H1 (cell line): ENCODE measurements around the gene SMIM29. TPM values are rescaled to one million over a fixed set of nuclear protein-coding genes. Genes with fewer than 3 reads are reported as not detected.

Source experiments
- CTCF ChIA-PET: fragments of 300-600 bp; sonication (Branson Sonifier 250); formaldehyde crosslinking; loops from one replicate; lab custom pipeline; 2021; ENCODE audit not compliant: partially characterized antibody; lab: Charles Lee
- POLR2A ChIA-PET: fragments of 300-600 bp; sonication (Branson Sonifier 250); formaldehyde crosslinking; loops from one replicate; lab custom pipeline; 2021; ENCODE audit warnings: inconsistent platforms; ENCODE audit not compliant: partially characterized antibody; lab: Charles Lee
- DNase-seq, 2 experiments: peaks; one replicate each; pipeline versions ENCODE4 v3.0.0 to v3.0.0-alpha.2; 2010 to 2022; ENCODE audit warnings: low spot score in 2 of 2, low read depth in 1 of 2, mixed read lengths in 1 of 2
- FAIRE-seq: peaks from 2 replicates; lab custom pipeline; 2011; peaks lifted over from hg19 to GRCh38; lab: Jason Lieb, UNC
- H2AFZ ChIP-seq: 2 replicates; pipeline ENCODE4 v1.8.1; 2012; ENCODE audit warnings: low read length, inconsistent platforms
- H2AK5ac ChIP-seq: 2 replicates; pipeline ENCODE4 v1.6.1; 2013; ENCODE audit warnings: low read depth, low read length
- H2BK120ac ChIP-seq: replicated peaks from 2 replicates; pipeline ENCODE3; 2013; ENCODE audit warnings: low read depth, low read length, inconsistent platforms
- H2BK12ac ChIP-seq: 2 replicates; pipeline ENCODE4 v1.6.1; 2013; ENCODE audit warnings: low read depth, low read length
- H2BK15ac ChIP-seq: 2 replicates; pipeline ENCODE4 v1.6.1; 2013; ENCODE audit warnings: low read length
- H2BK20ac ChIP-seq: 2 replicates; pipeline ENCODE4 v1.6.1; 2013; ENCODE audit warnings: low read length
- H2BK5ac ChIP-seq: 2 replicates; pipeline ENCODE4 v1.6.1; 2013; ENCODE audit warnings: low read depth, low read length
- H3K14ac ChIP-seq: 2 replicates; pipeline ENCODE4 v1.6.1; 2013; ENCODE audit warnings: inconsistent platforms; ENCODE audit not compliant: insufficient read length
- H3K18ac ChIP-seq: 2 replicates; pipeline ENCODE4 v1.6.1; 2013; ENCODE audit warnings: low read length; ENCODE audit errors: extremely low read depth
- H3K23ac ChIP-seq: 2 replicates; pipeline ENCODE4 v1.6.1; 2013; ENCODE audit warnings: inconsistent platforms; ENCODE audit not compliant: insufficient read length
- H3K23me2 ChIP-seq: 2 replicates; pipeline ENCODE4 v1.6.1; 2013; ENCODE audit warnings: low read depth, low read length
- H3K27ac ChIP-seq: 2 replicates; pipeline ENCODE4 v1.6.1; 2011; ENCODE audit warnings: low read depth, low read length, inconsistent platforms
- H3K27me3 ChIP-seq, 4 experiments: replicated peaks in 1 of 4; 1 replicate in 1 of 4; 2 replicates in 3 of 4; pipeline versions ENCODE4 v1.6.1 to v1.8.1; 2011 to 2013; ENCODE audit warnings: low read length in 3 of 4, mild to moderate bottlenecking in 3 of 4, inconsistent platforms in 2 of 4, mixed read lengths in 2 of 4, moderate library complexity in 1 of 4; ENCODE audit not compliant: control insufficient read depth in 3 of 4, insufficient read depth in 3 of 4; ENCODE audit errors: extremely low read depth in 1 of 4
- H3K36me3 ChIP-seq, 4 experiments: 2 replicates each; pipeline versions ENCODE4 v1.6.1 to v1.8.1; 2011 to 2013; ENCODE audit warnings: mild to moderate bottlenecking in 4 of 4, low read length in 3 of 4, moderate library complexity in 2 of 4, control low read depth in 1 of 4, inconsistent platforms in 1 of 4; ENCODE audit not compliant: insufficient read depth in 4 of 4, control insufficient read depth in 2 of 4
- H3K4ac ChIP-seq: replicated peaks from 2 replicates; pipeline ENCODE3; 2013; ENCODE audit warnings: low read length, low read depth, mixed read lengths, inconsistent platforms; ENCODE audit not compliant: insufficient read length
- H3K4me1 ChIP-seq, 4 experiments: replicated peaks in 1 of 4; 1 replicate in 1 of 4; 2 replicates in 3 of 4; pipeline versions ENCODE4 v1.6.1 to v1.8.1; 2011 to 2013; ENCODE audit warnings: low read length in 3 of 4, inconsistent platforms in 2 of 4, mixed read lengths in 1 of 4; ENCODE audit not compliant: insufficient read depth in 4 of 4, control insufficient read depth in 3 of 4
- H3K4me2 ChIP-seq, 2 experiments: 2 replicates each; pipeline versions ENCODE4 v1.6.1 to v1.8.1; 2011 to 2013; ENCODE audit warnings: low read depth in 2 of 2, low read length in 2 of 2, control low read depth in 1 of 2, inconsistent platforms in 1 of 2, mild to moderate bottlenecking in 1 of 2; ENCODE audit not compliant: insufficient read depth in 1 of 2
- H3K4me3 ChIP-seq, 4 experiments: fragments of 200-600, 300-600 bp in 1 of 4; sonication (generic), shearing (Covaris generic), sonication (Bioruptor Twin) in 1 of 4; 2 replicates each; pipeline versions ENCODE4 v1.5.1 to v1.8.1; 2011 to 2016; ENCODE audit warnings: low read length in 4 of 4, low read depth in 3 of 4, control low read depth in 2 of 4, inconsistent platforms in 2 of 4, mild to moderate bottlenecking in 2 of 4, mixed read lengths in 1 of 4, moderate library complexity in 1 of 4; ENCODE audit not compliant: insufficient read depth in 2 of 4; ENCODE audit errors: extremely low read depth in 1 of 4
- H3K56ac ChIP-seq: replicated peaks from 2 replicates; pipeline ENCODE3; 2013; ENCODE audit warnings: low read depth, mild to moderate bottlenecking, mixed read lengths, low read length, inconsistent platforms; ENCODE audit not compliant: insufficient read length
- H3K79me1 ChIP-seq: 2 replicates; pipeline ENCODE4 v1.6.1; 2013; ENCODE audit warnings: low read depth, low read length, control low read depth
- H3K79me2 ChIP-seq, 2 experiments: 2 replicates each; pipeline versions ENCODE4 v1.6.1 to v1.8.1; 2012 to 2013; ENCODE audit warnings: low read length in 2 of 2, mild to moderate bottlenecking in 2 of 2, inconsistent platforms in 1 of 2; ENCODE audit not compliant: insufficient read depth in 2 of 2, control insufficient read depth in 1 of 2
- H3K9ac ChIP-seq, 4 experiments: replicated peaks in 1 of 4; 1 replicate in 1 of 4; 2 replicates in 3 of 4; pipeline versions ENCODE4 v1.6.1 to v1.8.1; 2011 to 2013; ENCODE audit warnings: low read depth in 3 of 4, low read length in 3 of 4, control low read depth in 2 of 4, mild to moderate bottlenecking in 2 of 4, moderate library complexity in 2 of 4, inconsistent platforms in 1 of 4; ENCODE audit errors: extremely low read depth in 1 of 4
- H3K9me3 ChIP-seq, 2 experiments: 2 replicates each; pipeline versions ENCODE4 v1.6.1 to v1.8.1; 2012 to 2013; ENCODE audit warnings: mild to moderate bottlenecking in 2 of 2, moderate library complexity in 2 of 2, control low read depth in 1 of 2, inconsistent platforms in 1 of 2, low read depth in 1 of 2, low read length in 1 of 2, mixed read lengths in 1 of 2; ENCODE audit not compliant: insufficient read depth in 2 of 2
- H4K20me1 ChIP-seq, 2 experiments: replicated peaks in 1 of 2; 2 replicates each; pipeline versions ENCODE3 to v1.8.1; 2011 to 2013; ENCODE audit warnings: inconsistent platforms in 2 of 2, low read length in 2 of 2, mild to moderate bottlenecking in 1 of 2; ENCODE audit not compliant: insufficient read depth in 2 of 2, control insufficient read depth in 1 of 2
- H4K5ac ChIP-seq: 2 replicates; pipeline ENCODE4 v1.6.1; 2013; ENCODE audit warnings: low read length, low read depth, mixed read lengths, inconsistent platforms; ENCODE audit not compliant: insufficient read length
- H4K8ac ChIP-seq: 2 replicates; pipeline ENCODE4 v1.8.0; 2013; ENCODE audit warnings: mild to moderate bottlenecking, moderate library complexity, low read length, inconsistent platforms; ENCODE audit not compliant: insufficient read depth; ENCODE audit errors: extremely low read depth
- H4K91ac ChIP-seq: replicated peaks from 2 replicates; pipeline ENCODE3; 2013; ENCODE audit warnings: low read length, mixed read lengths, inconsistent platforms; ENCODE audit not compliant: insufficient read length
- CHD1 ChIP-seq: IDR thresholded peaks from 2 replicates; pipeline ENCODE4 v1.6.1; 2012; ENCODE audit warnings: low read depth, low read length, improper control_type of control experiment
- CREB1 ChIP-seq: IDR thresholded peaks from 2 replicates; pipeline ENCODE4 v1.6.1; 2012; ENCODE audit warnings: inconsistent platforms
- E2F6 ChIP-seq: IDR thresholded peaks from 2 replicates; pipeline ENCODE4 v1.6.1; 2012; ENCODE audit warnings: inconsistent platforms
- EGR1 ChIP-seq: IDR thresholded peaks from 2 replicates; pipeline ENCODE4 v1.6.1; 2011; ENCODE audit warnings: low read depth, low read length, borderline replicate concordance
- FOSL1 ChIP-seq: IDR thresholded peaks from 2 replicates; pipeline ENCODE4 v1.6.1; 2011; ENCODE audit warnings: mild to moderate bottlenecking, low read depth, low read length, moderate library complexity; ENCODE audit not compliant: insufficient read depth
- KDM5A ChIP-seq: fragments of 200-600 bp; IDR thresholded peaks from 2 replicates; pipeline ENCODE4 v1.7.1; 2012; ENCODE audit warnings: mild to moderate bottlenecking, low read length, inconsistent platforms, mixed read lengths
- POLR2A ChIP-seq, 2 experiments: IDR thresholded peaks; 1 replicate in 1 of 2; 2 replicates in 1 of 2; pipeline ENCODE4 v1.6.1; 2011; ENCODE audit warnings: low read depth in 2 of 2, low read length in 2 of 2, mild to moderate bottlenecking in 2 of 2; ENCODE audit errors: control extremely low read depth in 1 of 2
- POLR2AphosphoS5 ChIP-seq: IDR thresholded peaks from 2 replicates; pipeline ENCODE4 v1.6.1; 2011; ENCODE audit warnings: low read depth, low read length
- RBBP5 ChIP-seq: IDR thresholded peaks from 2 replicates; pipeline ENCODE4 v1.7.1; 2012; ENCODE audit warnings: low read depth, mild to moderate bottlenecking, inconsistent platforms, low read length, moderate library complexity, borderline replicate concordance
- SIN3A ChIP-seq, 2 experiments: IDR thresholded peaks in 1 of 2; conservative IDR thresholded peaks in 1 of 2; 2 replicates each; pipeline ENCODE4 v1.6.1; 2011 to 2012; ENCODE audit warnings: low read length in 2 of 2, improper control_type of control experiment in 1 of 2, low read depth in 1 of 2, mild to moderate bottlenecking in 1 of 2
- WGBS, 2 experiments: shearing (Covaris generic) in 1 of 2; methylation state at CpG; one replicate each; pipeline versions ENCODE4 v1.1.6 to v1.1.7; 2013 to 2015; ENCODE audit warnings: low lambda C conversion rate in 2 of 2, mixed read lengths in 2 of 2, inconsistent platforms in 1 of 2, low coverage in 1 of 2, missing lambda C conversion rate in 1 of 2; ENCODE audit not compliant: insufficient replicate concordance in 2 of 2, insufficient coverage in 1 of 2, insufficient read length in 1 of 2; ENCODE audit errors: extremely low coverage in 1 of 2, missing lambda C conversion rate in 1 of 2; 5-methylcytosine and 5-hydroxymethylcytosine counted together
- polyA plus RNA-seq, 7 experiments: library from polyadenylated mRNA; depleted of rRNA in 3 of 7; stranded (reverse) in 5 of 7; unstranded in 2 of 7; fragments of >200 nt in 5 of 7; fragments of 200-250 nt in 2 of 7; gene quantifications; 1 replicate in 5 of 7; 2 replicates in 1 of 7; 4 replicates in 1 of 7; pipeline versions ENCODE4 v1.2.1 to v1.2.3, GENCODE V29; 2011 to 2013; ENCODE audit warnings: missing spikeins in 2 of 7, mixed read lengths in 2 of 7
- total RNA-seq: library from RNA; stranded (reverse); fragmentation: NEBNext Ultra II Directional; extraction: Animal tissue kit (Norgen Biotek cat#: 25700); gene quantifications from 2 replicates; pipeline ENCODE4 v1.2.1, GENCODE V29; 2021

The SMIM29 gene
- total and polyA plus RNA-seq, 2 of the 8 experiments (the other 6 are each of a cell fraction or from before 2014, with no cell fraction given) = 7.0 to 22.4 TPM

- Histone ChIP-seq H3K4ac (peak overlapping the region; percentile 4), H2AFZ (peak overlapping the region; percentile 97; the same call in 1 of the 2 replicates), H3K9me3 (no peaks in the 10 kb centered on the region), H3K14ac (no peak overlapping the region), H3K9ac (peak overlapping the region; percentile 10 to 64 (median 48)), H2BK15ac (no peak overlapping the region), H3K18ac (peak overlapping the region; percentile 98), H2BK20ac (peak overlapping the region; percentile 29), H3K79me2 (no peaks in the 10 kb centered on the region), H4K91ac (peak overlapping the region; percentile 61), H3K4me1 (peaks cover 10 to 37% (median 30%) of the 10 kb centered on the region in 4 experiments), H4K20me1 (no peaks in the 10 kb centered on the region), H3K23me2 (peaks cover 4% of the 10 kb centered on the region; the same call in 1 of the 2 replicates), H3K23ac (no peak overlapping the region), H3K27me3 (no peaks in the 10 kb centered on the region), H4K5ac (peak overlapping the region; percentile 38), H2BK5ac (peak overlapping the region; percentile 96), H3K36me3 (no peaks in the 10 kb centered on the region), H3K4me3 (peak overlapping the region; percentile 28 to 57 (median 36)), H4K8ac (peak overlapping the region; percentile 54; the same call in 1 of the 2 replicates), H2BK12ac (peak overlapping the region; percentile 94), H2AK5ac (peak overlapping the region; percentile 91; the same call in 1 of the 2 replicates), H3K4me2 (peak overlapping the region; percentile 83 to 90), H3K56ac (no peak overlapping the region), H3K27ac (peak overlapping the region; percentile 67), H3K79me1 (no peaks in the 10 kb centered on the region), H2BK120ac (no peak overlapping the region)
- 30% methylated on average over 14 of the region's 55 CpGs; no CpG with 5 or more reads in 1 of the 2 experiments for WGBS, 2 experiments
- CTCF ChIA-PET = interaction anchor here (0.8 to 3.6 kb wide), 6 partner anchors 13 to 47 kb away, joined by 3 to 24 read pairs (median 4); partner anchors contain the start of gene HMGA1
- DNase-seq (peak in 1 of 2 experiments; percentile 95), FAIRE-seq (no peak)
- POLR2A ChIA-PET = interaction anchor here (0.8 to 7.1 kb wide), 17 partner anchors 9 to 307 kb away, joined by 3 to 144 read pairs (median 7); partner anchors contain the start of genes HMGA1 and RPS10
- TF ChIP-seq RBBP5 = no peak
- peak; percentile 83 for TF ChIP-seq POLR2AphosphoS5
- TF ChIP-seq SIN3A (conservative IDR thresholded peaks at IDR 0.05 in 1 of 2, IDR thresholded peaks at IDR 0.05 in 1 of 2; ENCODE audit: low read depth in 1 of 2, low read length in 2 of 2) = 0 out of 4 replicates have a peak, but pooled peaks of 1 of the 2 experiments have one; percentile 31
- TF ChIP-seq POLR2A (IDR thresholded peaks at IDR 0.05; ENCODE audit: control extremely low read depth in 1 of 2, low read depth in 2 of 2, low read length in 2 of 2) = peak in 1 of 2 experiments; percentile 65; a peak in 2 of 3 replicates
- TF ChIP-seq FOSL1 = no peak
- no peak for TF ChIP-seq KDM5A
- TF ChIP-seq EGR1 = peak; percentile 43
- TF ChIP-seq E2F6 = no peak
- TF ChIP-seq CHD1 = no peak
- TF ChIP-seq CREB1 = peak; percentile 20; the same call in 1 of the 2 replicates
These were observed 24.6 kb downstream of the SMIM29 start for GRCh38 chr6:34223956-34224940.
